ENCODE results near the gene MYO1E. TPM values are rescaled to one million over a fixed set of nuclear protein-coding genes. Genes with fewer than 3 reads are reported as not detected.

MYO1E gene
- total RNA-seq, 5 donors from 2014 or later (not counting 1 experiment from before 2014, with no cell fraction given) = 1.3 to 11.7 (median 4.3) TPM

DNA sequence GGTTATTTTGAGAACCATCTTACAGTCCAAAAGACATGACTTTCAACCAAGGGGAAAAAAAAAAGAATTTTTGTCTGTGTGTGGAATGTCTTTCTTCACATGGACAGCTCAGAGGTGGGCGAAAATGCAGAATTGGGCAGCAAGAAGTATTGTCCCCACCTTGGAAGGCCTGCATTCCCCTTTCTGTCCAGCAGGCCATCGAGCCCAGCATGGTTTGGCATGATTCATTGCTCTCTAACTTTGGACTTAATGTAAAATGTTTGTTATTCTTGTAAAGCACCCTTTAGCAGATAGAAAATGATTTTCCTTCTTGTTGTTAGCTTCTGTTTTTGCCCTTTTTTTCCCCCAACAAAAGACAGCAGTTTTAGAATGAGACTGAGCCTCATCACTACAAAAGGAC is 12.4 kb downstream of the MYO1E start:
- H3K4me1 ChIP-seq (ENCODE audit: control insufficient read depth in 1 of 2, extremely low read depth in 1 of 2, insufficient read depth in 2 of 2, low read length in 2 of 2) = peaks cover 0 to under 1% of the 10 kb centered on the region in 2 experiments
- H3K4me1 Mint-ChIP-seq = peaks cover 4 to 6% (median 5%) of the 10 kb centered on the region in 3 donors
- no peaks in the 10 kb centered on the region for H3K36me3 Mint-ChIP-seq
- no peak overlapping the region for H3K4me3 Mint-ChIP-seq
- CTCF ChIA-PET = interaction anchor here in 1 of 2 donors (0.6 kb wide), 1 partner anchor 69 kb away, joined by 4 read pairs; no protein-coding TSS in a partner anchor
- H3K27ac Mint-ChIP-seq = no peak overlapping the region
- peaks cover 8 to 11% of the 10 kb centered on the region in 2 donors for H3K27me3 Mint-ChIP-seq
- H3K9me3 ChIP-seq = no peaks in the 10 kb centered on the region
- no peak for DNase-seq
- no peak overlapping the region for H3K4me3 ChIP-seq (ENCODE audit: control insufficient read depth in 1 of 2, extremely low read depth in 1 of 2, low read length in 1 of 2)
- H3K27ac ChIP-seq (ENCODE audit: low read length) = no peak overlapping the region
- POLR2A ChIA-PET = interaction anchor here in 1 of 2 donors (0.5 kb wide), 1 partner anchor 24 kb away, joined by 10 read pairs; no protein-coding TSS in a partner anchor
- H3K36me3 ChIP-seq (ENCODE audit: control insufficient read depth in 2 of 2, extremely low read depth in 1 of 2, insufficient read depth in 1 of 2, low read length in 1 of 2) = no peaks in the 10 kb centered on the region
- 100% methylated on average over 1 of the region's 2 CpGs for WGBS (ENCODE audit: insufficient coverage)
- H3K27me3 ChIP-seq (replicated peaks in 1 of 2; ENCODE audit: control insufficient read depth in 2 of 2, extremely low read depth in 1 of 2, insufficient read depth in 2 of 2, low read length in 1 of 2) = no peaks in the 10 kb centered on the region
- no peak for ATAC-seq (replicated peaks in 1 of 4)
- H3K9me3 Mint-ChIP-seq = no peaks in the 10 kb centered on the region

DNA sequence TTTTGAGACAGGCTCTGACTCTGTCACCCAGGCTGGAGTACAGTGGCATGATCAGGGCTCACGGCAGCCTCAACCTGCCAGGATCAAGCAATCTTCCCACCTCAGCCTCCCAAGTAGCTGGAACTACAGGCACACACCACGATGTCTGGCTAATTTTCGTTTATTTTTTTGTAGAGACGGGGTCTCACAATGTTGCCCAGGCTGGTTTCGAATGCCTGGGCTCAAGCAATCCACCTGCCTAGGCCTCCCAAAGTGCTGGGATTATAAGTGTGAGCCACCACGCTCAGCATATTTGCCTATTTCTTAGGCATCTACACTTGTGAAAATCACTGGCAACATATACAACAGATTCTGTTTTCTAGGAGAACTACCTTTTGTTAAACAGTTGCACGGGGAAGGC is 16.9 kb downstream of the MYO1E start:
- no peaks in the 10 kb centered on the region for H3K36me3 Mint-ChIP-seq
- H3K9me3 Mint-ChIP-seq = no peaks in the 10 kb centered on the region
- CTCF ChIA-PET = no interaction called here
- no peak overlapping the region for H3K4me3 Mint-ChIP-seq
- no peaks in the 10 kb centered on the region for H3K36me3 ChIP-seq (ENCODE audit: control insufficient read depth in 2 of 2, extremely low read depth in 1 of 2, insufficient read depth in 1 of 2, low read length in 1 of 2)
- POLR2A ChIA-PET = no interaction called here
- H3K4me3 ChIP-seq (ENCODE audit: control insufficient read depth in 1 of 2, extremely low read depth in 1 of 2, low read length in 1 of 2) = no peak overlapping the region
- WGBS (ENCODE audit: insufficient coverage) = 100% methylated on average over 2 of the region's 7 CpGs
- peaks cover 11% of the 10 kb centered on the region in 2 donors for H3K27me3 Mint-ChIP-seq
- H3K4me1 ChIP-seq (ENCODE audit: control insufficient read depth in 1 of 2, extremely low read depth in 1 of 2, insufficient read depth in 2 of 2, low read length in 2 of 2) = peaks cover 13 to 14% of the 10 kb centered on the region in 2 experiments
- H3K27ac Mint-ChIP-seq = no peak overlapping the region
- no peak overlapping the region for H3K27ac ChIP-seq (ENCODE audit: low read length)
- H3K27me3 ChIP-seq (replicated peaks in 1 of 2; ENCODE audit: control insufficient read depth in 2 of 2, extremely low read depth in 1 of 2, insufficient read depth in 2 of 2, low read length in 1 of 2) = peaks cover 0 to 4% of the 10 kb centered on the region in 2 experiments
- ATAC-seq (replicated peaks in 1 of 4) (no peak), DNase-seq (no peak)
- peaks cover 20 to 25% (median 22%) of the 10 kb centered on the region in 3 donors for H3K4me1 Mint-ChIP-seq
- no peaks in the 10 kb centered on the region for H3K9me3 ChIP-seq

DNA sequence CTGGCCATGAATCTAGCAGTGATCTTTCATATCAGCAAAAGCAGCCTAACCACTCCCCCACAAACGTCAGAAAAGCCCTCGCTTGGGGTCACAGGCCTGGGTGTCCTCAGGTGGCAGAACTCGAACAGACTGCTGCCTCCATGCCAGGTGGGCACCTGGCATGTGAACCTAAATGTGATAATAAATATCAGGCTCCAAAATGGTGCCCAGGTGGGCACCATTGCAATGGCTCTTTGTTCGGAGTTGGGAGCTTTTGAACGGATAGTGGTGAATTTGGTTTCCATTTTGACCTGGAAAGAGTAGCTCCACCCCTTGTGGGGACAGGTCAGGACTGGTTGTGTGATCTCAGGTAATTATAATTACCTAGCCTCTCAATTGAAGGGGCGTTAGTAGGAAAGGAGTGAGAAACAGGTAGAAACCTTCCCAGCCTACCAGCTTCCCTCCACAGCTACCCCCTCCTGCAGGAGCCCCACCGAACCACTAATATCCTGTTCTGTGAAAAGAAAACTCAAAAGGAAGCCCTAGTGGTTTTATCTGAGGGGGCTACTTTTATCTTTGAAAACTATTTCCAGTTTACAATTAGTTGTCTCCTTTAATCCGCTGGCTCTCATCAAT is 18.1 kb downstream of the MYO1E start:
- Mint-ChIP-seq H3K36me3 (no peaks in the 10 kb centered on the region), H3K9me3 (no peaks in the 10 kb centered on the region), H3K27me3 (peaks cover 11% of the 10 kb centered on the region in 2 donors), H3K4me3 (peak overlapping the region in 1 of 3 donors; percentile 18), H3K27ac (no peak overlapping the region), H3K4me1 (peaks cover 20 to 28% (median 22%) of the 10 kb centered on the region in 3 donors)
- Histone ChIP-seq H3K27me3 (replicated peaks in 1 of 2; ENCODE audit: control insufficient read depth in 2 of 2, extremely low read depth in 1 of 2, insufficient read depth in 2 of 2, low read length in 1 of 2) (peaks cover 0 to 4% of the 10 kb centered on the region in 2 experiments), H3K4me3 (ENCODE audit: control insufficient read depth in 1 of 2, extremely low read depth in 1 of 2, low read length in 1 of 2) (no peak overlapping the region), H3K4me1 (ENCODE audit: control insufficient read depth in 1 of 2, extremely low read depth in 1 of 2, insufficient read depth in 2 of 2, low read length in 2 of 2) (peaks cover 13 to 14% of the 10 kb centered on the region in 2 experiments), H3K9me3 (no peaks in the 10 kb centered on the region), H3K36me3 (ENCODE audit: control insufficient read depth in 2 of 2, extremely low read depth in 1 of 2, insufficient read depth in 1 of 2, low read length in 1 of 2) (no peaks in the 10 kb centered on the region), H3K27ac (ENCODE audit: low read length) (no peak overlapping the region)
- ChIA-PET CTCF (no interaction called here), POLR2A (no interaction called here)
- 67% methylated on average over 4 of the region's 8 CpGs for WGBS (ENCODE audit: insufficient coverage)
- ATAC-seq (replicated peaks in 1 of 4) (peak in 1 of 4 experiments; percentile 39), DNase-seq (no peak)

DNA sequence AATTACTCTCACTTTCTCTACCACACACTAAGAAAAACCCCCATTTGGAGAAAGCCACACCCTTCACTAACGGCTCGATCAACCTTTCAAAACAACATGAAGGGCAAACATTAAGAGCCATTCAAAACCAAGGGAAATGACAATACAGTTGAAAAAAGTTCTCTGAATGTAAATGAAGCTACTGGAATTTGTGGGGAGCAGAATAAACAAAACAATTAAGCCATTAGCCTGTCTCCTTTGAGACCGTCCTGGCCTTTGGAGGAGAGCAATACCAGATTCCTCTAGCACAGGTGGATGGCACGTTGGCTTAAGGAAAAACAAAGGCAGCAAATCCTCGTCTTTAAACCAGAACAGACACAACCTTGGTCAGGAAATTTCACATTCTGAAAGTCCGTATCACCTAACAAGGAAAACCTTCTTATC is 18.7 kb downstream of the MYO1E start:
- Mint-ChIP-seq H3K9me3 (no peaks in the 10 kb centered on the region), H3K4me3 (no peak overlapping the region), H3K4me1 (peaks cover 20 to 28% (median 22%) of the 10 kb centered on the region in 3 donors), H3K27me3 (peaks cover 11% of the 10 kb centered on the region in 2 donors), H3K36me3 (no peaks in the 10 kb centered on the region), H3K27ac (no peak overlapping the region)
- ATAC-seq (replicated peaks in 1 of 4) (peak; percentile 43 to 72 (median 58)), DNase-seq (peak in 1 of 35 experiments; percentile 27)
- POLR2A ChIA-PET = no interaction called here
- 81% methylated on average over 4 of the region's 6 CpGs for WGBS (ENCODE audit: insufficient coverage)
- H3K27me3 ChIP-seq (replicated peaks in 1 of 2; ENCODE audit: control insufficient read depth in 2 of 2, extremely low read depth in 1 of 2, insufficient read depth in 2 of 2, low read length in 1 of 2) = peaks cover 0 to 4% of the 10 kb centered on the region in 2 experiments
- no peaks in the 10 kb centered on the region for H3K9me3 ChIP-seq
- no peak overlapping the region for H3K27ac ChIP-seq (ENCODE audit: low read length)
- CTCF ChIA-PET = no interaction called here
- H3K4me1 ChIP-seq (ENCODE audit: control insufficient read depth in 1 of 2, extremely low read depth in 1 of 2, insufficient read depth in 2 of 2, low read length in 2 of 2) = peaks cover 13 to 14% of the 10 kb centered on the region in 2 experiments
- H3K4me3 ChIP-seq (ENCODE audit: control insufficient read depth in 1 of 2, extremely low read depth in 1 of 2, low read length in 1 of 2) = no peak overlapping the region
- no peaks in the 10 kb centered on the region for H3K36me3 ChIP-seq (ENCODE audit: control insufficient read depth in 2 of 2, extremely low read depth in 1 of 2, insufficient read depth in 1 of 2, low read length in 1 of 2)

DNA sequence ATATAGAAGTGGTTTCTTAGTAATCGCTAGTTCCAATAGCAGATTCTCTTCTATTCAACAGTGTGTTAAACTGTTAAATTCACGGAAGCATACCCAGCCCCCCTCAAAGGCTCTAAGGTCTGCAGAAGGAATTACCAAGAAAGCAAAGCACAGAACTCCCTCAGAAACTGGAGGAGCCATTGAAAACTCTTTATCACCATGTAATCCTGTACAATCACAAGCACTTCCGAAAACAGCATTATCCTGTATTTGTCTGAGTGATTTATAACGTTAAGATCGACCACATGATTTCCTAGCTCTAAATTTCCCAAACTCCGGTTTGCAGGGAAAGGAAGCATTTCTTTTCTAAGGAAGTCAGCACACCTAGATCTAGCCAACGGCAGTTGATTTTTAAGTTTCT is 20.0 kb downstream of the MYO1E start:
- Histone ChIP-seq H3K27ac (ENCODE audit: low read length) (no peak overlapping the region), H3K4me1 (ENCODE audit: control insufficient read depth in 1 of 2, extremely low read depth in 1 of 2, insufficient read depth in 2 of 2, low read length in 2 of 2) (peaks cover 13 to 14% of the 10 kb centered on the region in 2 experiments), H3K4me3 (ENCODE audit: control insufficient read depth in 1 of 2, extremely low read depth in 1 of 2, low read length in 1 of 2) (no peak overlapping the region), H3K36me3 (ENCODE audit: control insufficient read depth in 2 of 2, extremely low read depth in 1 of 2, insufficient read depth in 1 of 2, low read length in 1 of 2) (no peaks in the 10 kb centered on the region), H3K9me3 (no peaks in the 10 kb centered on the region), H3K27me3 (replicated peaks in 1 of 2; ENCODE audit: control insufficient read depth in 2 of 2, extremely low read depth in 1 of 2, insufficient read depth in 2 of 2, low read length in 1 of 2) (peaks cover 0 to 4% of the 10 kb centered on the region in 2 experiments)
- peaks cover 8 to 11% of the 10 kb centered on the region in 2 donors for H3K27me3 Mint-ChIP-seq
- no peak overlapping the region for H3K27ac Mint-ChIP-seq
- CTCF ChIA-PET = interaction anchor here in 1 of 2 donors (0.7 kb wide), 1 partner anchor 135 kb away, joined by 5 read pairs; no protein-coding TSS in a partner anchor
- no peaks in the 10 kb centered on the region for H3K9me3 Mint-ChIP-seq
- no peaks in the 10 kb centered on the region for H3K36me3 Mint-ChIP-seq
- POLR2A ChIA-PET = no interaction called here
- peaks cover 20 to 28% (median 22%) of the 10 kb centered on the region in 3 donors for H3K4me1 Mint-ChIP-seq
- ATAC-seq (replicated peaks in 1 of 4) = no peak
- H3K4me3 Mint-ChIP-seq = no peak overlapping the region
- DNase-seq = no peak
- WGBS (ENCODE audit: insufficient coverage) = 93% methylated on average over 2 of the region's 7 CpGs

DNA sequence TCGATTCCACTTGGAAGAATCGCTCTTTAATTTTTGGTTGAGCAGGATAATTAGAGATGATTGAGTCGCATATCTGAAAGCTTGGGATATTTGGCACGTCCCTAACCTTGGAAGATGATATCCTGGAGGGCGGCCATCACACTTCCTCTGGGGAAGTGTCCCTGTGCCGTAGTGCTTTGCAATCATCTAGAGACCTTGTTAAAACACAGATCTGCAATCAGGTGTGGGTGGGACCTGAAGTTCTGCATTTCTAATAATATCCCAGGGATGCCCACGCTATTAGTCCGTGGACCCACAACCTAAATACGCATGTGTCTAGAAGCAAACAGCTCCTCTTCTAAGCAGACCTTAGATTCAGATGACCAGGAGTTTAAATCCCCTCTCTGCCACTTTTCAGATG is 20.5 kb downstream of the MYO1E start:
- Mint-ChIP-seq H3K27me3 (peaks cover 11% of the 10 kb centered on the region in 2 donors), H3K4me1 (peaks cover 20 to 28% (median 22%) of the 10 kb centered on the region in 3 donors), H3K4me3 (no peak overlapping the region), H3K9me3 (no peaks in the 10 kb centered on the region), H3K27ac (no peak overlapping the region), H3K36me3 (no peaks in the 10 kb centered on the region)
- ChIA-PET CTCF (no interaction called here), POLR2A (no interaction called here)
- H3K4me3 ChIP-seq (ENCODE audit: control insufficient read depth in 1 of 2, extremely low read depth in 1 of 2, low read length in 1 of 2) = no peak overlapping the region
- no peaks in the 10 kb centered on the region for H3K9me3 ChIP-seq
- H3K36me3 ChIP-seq (ENCODE audit: control insufficient read depth in 2 of 2, extremely low read depth in 1 of 2, insufficient read depth in 1 of 2, low read length in 1 of 2) = no peaks in the 10 kb centered on the region
- no peak for DNase-seq
- no peak for ATAC-seq (replicated peaks in 1 of 4)
- WGBS (ENCODE audit: insufficient coverage) = 94% methylated on average over 8 of the region's 9 CpGs
- H3K27me3 ChIP-seq (replicated peaks in 1 of 2; ENCODE audit: control insufficient read depth in 2 of 2, extremely low read depth in 1 of 2, insufficient read depth in 2 of 2, low read length in 1 of 2) = peaks cover 0 to 5% of the 10 kb centered on the region in 2 experiments
- peaks cover 13 to 14% of the 10 kb centered on the region in 2 experiments for H3K4me1 ChIP-seq (ENCODE audit: control insufficient read depth in 1 of 2, extremely low read depth in 1 of 2, insufficient read depth in 2 of 2, low read length in 2 of 2)
- no peak overlapping the region for H3K27ac ChIP-seq (ENCODE audit: low read length)
